K562 (cell line): ENCODE measurements around the gene MIEF1. TPM values are rescaled to one million over a fixed set of nuclear protein-coding genes. Genes with fewer than 3 reads are reported as not detected.
A peak's percentile ranks its signal among the peaks of the same experiment; 100 is the strongest.

Source experiments
- ATAC-seq: fragments of 200-7000 bp; cut with Tn5 transposase; 3 replicates; pipeline ENCODE4 v1.9.1; 2020; ENCODE audit warnings: moderate library complexity
- BruUV-seq: library from RNA; stranded (reverse); fragments of 400-500 nt; replicated peaks from 2 replicates; lab custom pipeline; 2021; lab: Mats Ljungman, UMichigan
- CTCF ChIA-PET: fragments of 300-600 bp; formaldehyde crosslinking; extraction: SDS; loops from one replicate; lab custom pipeline; 2021; ENCODE audit warnings: low intra/inter-chr PET ratio; lab: Yijun Ruan, JAX
- POLR2A ChIA-PET: fragments of 300-600, 350-650 bp; sonication (Branson Sonifier 250); formaldehyde crosslinking; extraction: SDS; loops from one replicate; lab custom pipeline; 2021; ENCODE audit warnings: antibody characterized with exemption, inconsistent platforms; lab: Yijun Ruan, JAX
- DNase-seq, 4 experiments: peaks; one replicate each; pipeline versions ENCODE4 v3.0.0 to v3.0.0-alpha.2; 2011 to 2018; ENCODE audit warnings: low spot score in 3 of 4, mixed read lengths in 3 of 4; ENCODE audit errors: extremely low read depth in 1 of 4
- FAIRE-seq: peaks from 2 replicates; lab custom pipeline; 2011; peaks lifted over from hg19 to GRCh38; lab: Jason Lieb, UNC
- H2AFZ ChIP-seq: 2 replicates; pipeline ENCODE4 v1.6.0; 2011; ENCODE audit warnings: low read depth, low read length, control low read depth, inconsistent platforms
- H3K27ac ChIP-seq: fragments of 200-600 bp; 3 replicates; pipeline ENCODE4 v1.8.0; 2011; ENCODE audit warnings: low read depth, mild to moderate bottlenecking, control low read depth, inconsistent platforms, low read length, moderate library complexity, mixed read lengths; ENCODE audit errors: extremely low read depth
- H3K27me3 ChIP-seq, 2 experiments: fragments of 300-600 bp in 1 of 2; 2 replicates in 1 of 2; 3 replicates in 1 of 2; pipeline versions ENCODE4 v1.6.0 to v1.8.0; 2011; ENCODE audit warnings: inconsistent platforms in 2 of 2, low read length in 2 of 2, mild to moderate bottlenecking in 1 of 2, mixed read lengths in 1 of 2, moderate library complexity in 1 of 2; ENCODE audit not compliant: control insufficient read depth in 2 of 2, insufficient read depth in 2 of 2
- H3K36me3 ChIP-seq: fragments of 300-600 bp; 3 replicates; pipeline ENCODE4 v1.8.0; 2011; ENCODE audit warnings: mild to moderate bottlenecking, low read length, inconsistent platforms; ENCODE audit not compliant: control insufficient read depth, insufficient read depth
- H3K4me1 ChIP-seq, 2 experiments: fragments of 200-600 bp in 1 of 2; replicated peaks in 1 of 2; 2 replicates in 1 of 2; 3 replicates in 1 of 2; pipeline versions ENCODE4 v1.5.1 to v1.8.0; 2011; ENCODE audit warnings: inconsistent platforms in 2 of 2, low read length in 2 of 2, mild to moderate bottlenecking in 1 of 2, mixed read lengths in 1 of 2, moderate library complexity in 1 of 2; ENCODE audit not compliant: control insufficient read depth in 2 of 2, insufficient read depth in 2 of 2
- H3K4me2 ChIP-seq: 2 replicates; pipeline ENCODE4 v1.6.1; 2011; ENCODE audit warnings: low read length, control low read depth, inconsistent platforms, mixed read lengths; ENCODE audit not compliant: insufficient read depth
- H3K4me3 ChIP-seq: fragments of 200-600 bp; sonication (generic), shearing (Covaris generic); 2 replicates; pipeline ENCODE4 v1.5.1; 2016; ENCODE audit warnings: control low read depth, inconsistent platforms
- H3K79me2 ChIP-seq: fragments of 200-600 bp; 3 replicates; pipeline ENCODE4 v1.8.0; 2011; ENCODE audit warnings: low read length, inconsistent platforms; ENCODE audit not compliant: control insufficient read depth, insufficient read depth
- H3K9ac ChIP-seq, 2 experiments: 2 replicates each; pipeline versions ENCODE4 v1.6.0 to v1.6.1; 2011; ENCODE audit warnings: low read depth in 2 of 2, low read length in 2 of 2, control low read depth in 1 of 2, inconsistent platforms in 1 of 2, mild to moderate bottlenecking in 1 of 2, mixed read lengths in 1 of 2; ENCODE audit not compliant: insufficient read depth in 1 of 2
- H3K9me1 ChIP-seq: one replicate; pipeline ENCODE4 v1.6.0; 2011; ENCODE audit warnings: inconsistent platforms, mild to moderate bottlenecking, low read length, moderate library complexity; ENCODE audit not compliant: control insufficient read depth, insufficient read depth
- H3K9me3 ChIP-seq: replicated peaks from 2 replicates; pipeline ENCODE4 v1.5.1; 2011; ENCODE audit warnings: low read depth, low read length, inconsistent platforms; ENCODE audit not compliant: control insufficient read depth, insufficient read depth
- H4K20me1 ChIP-seq: replicated peaks from 2 replicates; pipeline ENCODE4 v1.6.1; 2011; ENCODE audit warnings: low read length, inconsistent platforms, mixed read lengths; ENCODE audit not compliant: control insufficient read depth, insufficient read depth
- E2F1 ChIP-seq: sonication (generic); formaldehyde crosslinking; IDR thresholded peaks from 2 replicates; pipeline ENCODE4 v1.8.1; 2023; ENCODE audit warnings: mild to moderate bottlenecking, missing genetic modification reagents, moderate library complexity
- ELF4 ChIP-seq: fragments of 450-650 bp; formaldehyde crosslinking; IDR thresholded peaks from 2 replicates; pipeline ENCODE4 v1.4.0; 2022; ENCODE audit warnings: missing genetic modification characterization
- JUN ChIP-seq, 2 experiments: sonication (generic) in 1 of 2; formaldehyde crosslinking in 1 of 2; IDR thresholded peaks; 2 replicates each; pipeline versions ENCODE4 v1.6.1 to v1.8.0; 2012 to 2022; ENCODE audit warnings: borderline replicate concordance in 2 of 2, mild to moderate bottlenecking in 2 of 2, improper control_type of control experiment in 1 of 2, low read depth in 1 of 2, low read length in 1 of 2, missing genetic modification reagents in 1 of 2
- MBD2 ChIP-seq: sonication (generic); IDR thresholded peaks from 2 replicates; pipeline ENCODE4 v1.6.1; 2016; ENCODE audit warnings: low read depth, borderline replicate concordance
- PKNOX1 ChIP-seq: fragments of 450-650 bp; IDR thresholded peaks from 2 replicates; pipeline ENCODE4 v1.6.1; 2016
- RBM15 ChIP-seq: fragments of 200-400 bp; formaldehyde crosslinking; IDR thresholded peaks from 2 replicates; pipeline ENCODE4 v1.6.1; 2018; ENCODE audit warnings: mild to moderate bottlenecking, low read length, moderate library complexity; ENCODE audit not compliant: insufficient read depth
- SAP30 ChIP-seq: fragments of 200-600 bp; sonication (generic); IDR thresholded peaks from 2 replicates; pipeline ENCODE4 v1.6.1; 2012; ENCODE audit warnings: borderline replicate concordance, low read depth, mild to moderate bottlenecking, moderate library complexity, low read length, control low read depth, inconsistent platforms; ENCODE audit not compliant: insufficient read depth, poor library complexity, severe bottlenecking
- SIN3B ChIP-seq: fragments of 450-650 bp; IDR thresholded peaks from 2 replicates; pipeline ENCODE4 v1.6.1; 2017; ENCODE audit warnings: low read depth, mild to moderate bottlenecking, moderate library complexity
- U2AF1 ChIP-seq: fragments of 200-400 bp; formaldehyde crosslinking; optimal IDR thresholded peaks from 2 replicates; pipeline ENCODE3; 2017; ENCODE audit warnings: mild to moderate bottlenecking, low read depth, low read length, moderate library complexity
- ZMIZ1 ChIP-seq, 2 experiments: fragments of 150-350 bp in 1 of 2; IDR thresholded peaks; 2 replicates each; pipeline ENCODE4 v1.6.1; 2012 to 2016; ENCODE audit warnings: low read depth in 2 of 2, low read length in 2 of 2, mild to moderate bottlenecking in 1 of 2, moderate library complexity in 1 of 2
- ZNF695 ChIP-seq: fragments of 450-650 bp; formaldehyde crosslinking; IDR thresholded peaks from 2 replicates; pipeline ENCODE4 v1.4.0; 2020; ENCODE audit warnings: mild to moderate bottlenecking, moderate library complexity
- ZNF699 ChIP-seq: fragments of 250-450 bp; sonication (Bioruptor Pico); IDR thresholded peaks from 2 replicates; pipeline ENCODE4 v1.8.0; 2021; ENCODE audit warnings: mild to moderate bottlenecking, moderate library complexity; ENCODE audit not compliant: insufficient replicate concordance
- ZZZ3 ChIP-seq: fragments of 450-650 bp; IDR thresholded peaks from 2 replicates; pipeline ENCODE4 v1.6.1; 2016; ENCODE audit warnings: antibody characterized with exemption, mild to moderate bottlenecking, moderate library complexity
- WGBS: fragments of 100-300 bp; shearing (Covaris generic); methylation state at CpG from one replicate; pipeline ENCODE4 v1.1.6; 2016; ENCODE audit warnings: low coverage, mixed read lengths; ENCODE audit not compliant: insufficient coverage; ENCODE audit errors: missing lambda C conversion rate; 5-methylcytosine and 5-hydroxymethylcytosine counted together
- in situ Hi-C: fragments of 300-500 bp; cut with MboI; formaldehyde crosslinking; loops from 4 replicates; pipeline ENCODE4 v1.15.0; 2018; ENCODE audit warnings: inconsistent platforms, mixed read lengths
- intact Hi-C: fragments of 100-400 bp; cut with micrococcal nuclease; formaldehyde crosslinking; loops from 2 replicates; pipeline ENCODE4 v1.14.2; 2022
- polyA plus RNA-seq, 8 experiments: library from polyadenylated mRNA; depleted of rRNA in 4 of 8; stranded (reverse) in 5 of 8; unstranded in 3 of 8; fragments of >200 nt; fragmentation: Nextera tagmentation in 2 of 8; fragmentation: Illumina TruSeq in 1 of 8; extraction: Ambion mirVana in 2 of 8; extraction: Trizol in 1 of 8; gene quantifications; 2 replicates each; pipeline versions ENCODE4 v1.2.1 to v1.2.3, GENCODE V29; 2011 to 2014; ENCODE audit warnings: inconsistent platforms in 1 of 8, missing spikeins in 1 of 8
- total RNA-seq, 7 experiments: library from RNA; depleted of rRNA in 6 of 7; stranded (reverse); fragments of >200 nt in 6 of 7; fragmentation: Illumina TruSeq in 2 of 7; extraction: Trizol in 2 of 7; gene quantifications; 2 replicates each; pipeline versions ENCODE4 v1.2.1 to v1.2.3, GENCODE V29; 2011 to 2021; ENCODE audit warnings: low replicate concordance in 1 of 7

The MIEF1 gene
- total and polyA plus RNA-seq, 9 of the 15 experiments (the other 6 are each of a cell fraction or from before 2014, with no cell fraction given) = 10.9 to 51.8 (median 25.5) TPM

- BruUV-seq = TSS peak; percentile 88
- peak overlapping the region; percentile 97 for H3K4me2 ChIP-seq
- peak overlapping the region; percentile 99 to 100 for H3K9ac ChIP-seq
- H4K20me1 ChIP-seq = peaks cover 28% of the 10 kb centered on the region
- ChIA-PET POLR2A (interaction anchor here (0.6 to 6.1 kb wide), 31 partner anchors 9 to 1155 kb away, joined by 3 to 106 read pairs (median 4); partner anchors contain the start of genes MIEF1 and RPL3), CTCF (interaction anchor here (1.0 kb wide), 1 partner anchor 1468 kb away, joined by 3 read pairs; no protein-coding TSS in a partner anchor)
- peaks cover 68% of the 10 kb centered on the region for H3K36me3 ChIP-seq
- intact Hi-C loops = loop anchor here (2.0 to 10.0 kb wide), 5 partner anchors 23 to 345 kb away; partner anchors contain the start of gene RPL3
- H2AFZ ChIP-seq = peak overlapping the region; percentile 84
- H3K9me1 ChIP-seq = no peaks in the 10 kb centered on the region
- H3K27me3 ChIP-seq = no peaks in the 10 kb centered on the region
- H3K9me3 ChIP-seq = no peaks in the 10 kb centered on the region
- H3K27ac ChIP-seq = peak overlapping the region; percentile 100
- peak overlapping the region; percentile 99 for H3K4me3 ChIP-seq
- peaks cover 23 to 32% of the 10 kb centered on the region in 2 experiments; a peak in 4 of 5 replicates for H3K4me1 ChIP-seq
- H3K79me2 ChIP-seq = peaks cover 74% of the 10 kb centered on the region
- ATAC-seq (peak; percentile 87), DNase-seq (peak; percentile 88 to 97 (median 92)), FAIRE-seq (peak; percentile 84)
- WGBS = 2% methylated on average over 26 of the region's 47 CpGs
- in situ Hi-C loops = no loop called here
- TF ChIP-seq JUN (IDR thresholded peaks at IDR 0.05; ENCODE audit: borderline replicate concordance, low read depth, low read length) (peak; percentile 4; the same call in 1 of the 2 replicates), JUN (CRISPR knock-in tag; IDR thresholded peaks at IDR 0.05; ENCODE audit: borderline replicate concordance) (no peak), ZNF695 (CRISPR knock-in tag) (no peak), ELF4 (CRISPR knock-in tag) (no peak), PKNOX1 (peak; percentile 90), ZNF699 (CRISPR knock-in tag) (no peak), ZZZ3 (no peak), SIN3B (peak; percentile 83; the same call in 1 of the 2 replicates), RBM15 (no peak), U2AF1 (no peak), MBD2 (peak; percentile 45; the same call in 1 of the 2 replicates), E2F1 (CRISPR knock-in tag) (no peak), SAP30 (peak; percentile 61), ZMIZ1 (IDR thresholded peaks at IDR 0.05; ENCODE audit: low read depth in 2 of 2, low read length in 2 of 2) (peak in 1 of 2 experiments; percentile 35; a peak in 2 of 4 replicates)
These were observed 17.7 kb downstream of the MIEF1 start for GRCh38 chr22:39519681-39520225.
